ENCODE measurements around the gene GON7. TPM values are rescaled to one million over a fixed set of nuclear protein-coding genes. Genes with fewer than 3 reads are reported as not detected.
"Not testable (repeated sequence)": the region's sequence is repeated elsewhere in the genome, so short reads cannot be mapped to it uniquely, and the experiment has no call there.

Gene GON7
- total and polyA plus RNA-seq, 2 of the 8 experiments (the other 6 are each of a cell fraction or from before 2014, with no cell fraction given): 3.8 to 9.9 TPM

DNA sequence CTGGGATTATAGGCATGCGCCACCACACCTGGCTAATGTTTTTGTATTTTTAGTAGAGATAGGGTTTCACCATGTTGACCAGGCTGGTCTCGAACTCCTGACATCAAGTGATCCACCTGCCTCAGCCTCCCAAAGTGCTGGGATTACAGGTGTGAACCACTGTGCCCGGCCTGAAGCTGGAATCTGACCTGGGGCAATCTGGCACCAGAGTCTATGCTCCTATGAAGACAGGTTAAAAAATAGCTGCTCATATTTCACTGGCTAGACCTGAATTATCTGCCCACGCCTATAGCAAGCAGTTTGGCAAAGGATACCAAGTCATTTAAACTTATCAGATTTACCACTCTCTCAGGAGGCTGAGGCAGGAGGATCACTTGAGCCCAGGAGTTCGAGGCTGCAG is 32.1 kb downstream of the GON7 start:
- not testable (repeated sequence) for H2BK5ac ChIP-seq (ENCODE audit: low read depth, low read length); H3K56ac ChIP-seq (replicated peaks; ENCODE audit: insufficient read length, low read depth, low read length); H3K23me2 ChIP-seq (ENCODE audit: low read depth, low read length); H3K14ac ChIP-seq (ENCODE audit: insufficient read length); H3K79me1 ChIP-seq (ENCODE audit: low read depth, low read length); H3K4me1 ChIP-seq (replicated peaks in 1 of 4; ENCODE audit: control insufficient read depth in 3 of 4, insufficient read depth in 4 of 4, low read length in 3 of 4); H2BK20ac ChIP-seq (ENCODE audit: low read length); H3K18ac ChIP-seq (ENCODE audit: extremely low read depth, low read length); H3K27ac ChIP-seq (ENCODE audit: low read depth, low read length); H3K79me2 ChIP-seq (ENCODE audit: control insufficient read depth in 1 of 2, insufficient read depth in 2 of 2, low read length in 2 of 2); H2AFZ ChIP-seq (ENCODE audit: low read length); H4K5ac ChIP-seq (ENCODE audit: insufficient read length, low read depth, low read length); H2BK120ac ChIP-seq (replicated peaks; ENCODE audit: low read depth, low read length); H2BK12ac ChIP-seq (ENCODE audit: low read depth, low read length); H3K4me3 ChIP-seq (ENCODE audit: extremely low read depth in 1 of 4, insufficient read depth in 2 of 4, low read depth in 3 of 4, low read length in 4 of 4); H2BK15ac ChIP-seq (ENCODE audit: low read length); H3K4ac ChIP-seq (replicated peaks; ENCODE audit: insufficient read length, low read depth, low read length); H4K91ac ChIP-seq (replicated peaks; ENCODE audit: insufficient read length, low read length); H3K36me3 ChIP-seq (ENCODE audit: control insufficient read depth in 2 of 4, insufficient read depth in 4 of 4, low read length in 3 of 4); DNase-seq (ENCODE audit: low read depth in 1 of 2, low spot score in 2 of 2); H3K27me3 ChIP-seq (replicated peaks in 1 of 4; ENCODE audit: control insufficient read depth in 3 of 4, extremely low read depth in 1 of 4, insufficient read depth in 3 of 4, low read length in 3 of 4); H4K20me1 ChIP-seq (replicated peaks in 1 of 2; ENCODE audit: control insufficient read depth in 1 of 2, insufficient read depth in 2 of 2, low read length in 2 of 2); H3K4me2 ChIP-seq (ENCODE audit: insufficient read depth in 1 of 2, low read depth in 2 of 2, low read length in 2 of 2); H3K9me3 ChIP-seq (ENCODE audit: insufficient read depth in 2 of 2, low read depth in 1 of 2, low read length in 1 of 2); FAIRE-seq; H3K9ac ChIP-seq (replicated peaks in 1 of 4; ENCODE audit: extremely low read depth in 1 of 4, low read depth in 3 of 4, low read length in 3 of 4); H2AK5ac ChIP-seq (ENCODE audit: low read depth, low read length); H4K8ac ChIP-seq (ENCODE audit: extremely low read depth, insufficient read depth, low read length); H3K23ac ChIP-seq (ENCODE audit: insufficient read length)
- CTCF ChIA-PET (ENCODE audit: partially characterized antibody): interaction anchor here (0.6 to 11.0 kb wide), 6 partner anchors 14 to 1778 kb away, joined by 3 to 48 read pairs (median 6); no protein-coding TSS in a partner anchor
- POLR2A ChIA-PET (ENCODE audit: partially characterized antibody): interaction anchor here (0.7 kb wide), 1 partner anchor 285 kb away, joined by 3 read pairs; no protein-coding TSS in a partner anchor
- WGBS, 2 experiments (ENCODE audit: extremely low coverage in 1 of 2, insufficient coverage in 1 of 2, insufficient read length in 1 of 2, insufficient replicate concordance in 2 of 2, low coverage in 1 of 2, low lambda C conversion rate in 2 of 2, missing lambda C conversion rate in 1 of 2): 90% methylated on average over 5 of the region's 5 CpGs; no CpG with 5 or more reads in 1 of the 2 experiments
